Subcutaneous adipose tissue (tissue), 4 donors: ENCODE measurements around the gene CRYGN. TPM values are rescaled to one million over a fixed set of nuclear protein-coding genes. Genes with fewer than 3 reads are reported as not detected.

ENCODE experiments used
- CTCF ChIP-seq: fragments of 450-650 bp; IDR thresholded peaks from one replicate; pipeline ENCODE4 v1.5.1; 2016; ENCODE audit warnings: low read depth, mild to moderate bottlenecking, control low read depth, antibody characterized with exemption, moderate library complexity
- total RNA-seq, 4 donors: library from RNA; depleted of rRNA; stranded (reverse); fragments of >200 nt; gene quantifications; one replicate each; pipeline ENCODE4 v1.1.0, GENCODE V29; 2016

Gene CRYGN
- total RNA-seq, 4 donors from 2014 or later = 1.3 TPM; not detected in 3

GRCh38 chr7:151402029-151402835 lies 37.7 kb downstream of the CRYGN start:
- TF ChIP-seq CTCF = no peak

- TF ChIP-seq CTCF = no peak
Observed at GRCh38 chr7:151400626-151401315, 39.2 kb downstream of the CRYGN start.

GRCh38 chr7:151399906-151400305 lies 40.0 kb downstream of the CRYGN start:
- no peak for TF ChIP-seq CTCF

GRCh38 chr7:151399305-151399601 lies 40.7 kb downstream of the CRYGN start:
- TF ChIP-seq CTCF = no peak

GRCh38 chr7:151398446-151399304 lies 41.3 kb downstream of the CRYGN start:
- no peak for TF ChIP-seq CTCF

GRCh38 chr7:151397026-151397425 lies 42.9 kb downstream of the CRYGN start:
- TF ChIP-seq CTCF = no peak

GRCh38 chr7:151396328-151396970 lies 43.5 kb downstream of the CRYGN start:
- no peak for TF ChIP-seq CTCF
